ENCODE results near the gene CEP126. TPM values are rescaled to one million over a fixed set of nuclear protein-coding genes. Genes with fewer than 3 reads are reported as not detected.
"Not testable (repeated sequence)": the region's sequence is repeated elsewhere in the genome, so short reads cannot be mapped to it uniquely, and the experiment has no call there.

Gene CEP126
- total RNA-seq, 2 experiments from 2014 or later, result 1.1 to 1.8 TPM

DNA sequence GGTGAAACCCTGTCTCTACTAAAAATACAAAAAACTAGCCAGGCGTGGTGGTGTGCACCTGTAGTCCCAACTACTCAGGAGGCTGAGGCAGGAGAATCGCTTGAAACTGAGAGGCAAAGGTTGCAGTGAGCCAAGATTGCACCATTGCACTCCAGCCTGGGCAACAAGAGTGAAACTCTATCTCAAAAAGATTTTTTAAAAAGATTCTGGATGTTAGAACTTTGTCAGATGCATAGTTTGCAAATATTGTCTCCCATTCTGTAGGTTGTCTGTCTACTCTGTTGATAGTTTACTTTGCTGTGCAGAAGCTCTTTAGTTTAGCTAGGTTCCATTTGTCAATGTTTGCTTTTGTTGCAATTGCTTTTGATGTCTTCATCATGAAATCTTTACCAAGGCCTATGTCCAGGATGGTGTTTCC lies 79.3 kb downstream of the CEP126 start:
- H3K4me1 Mint-ChIP-seq (ENCODE audit: low read depth); POLR2A ChIA-PET: not testable (repeated sequence)

DNA sequence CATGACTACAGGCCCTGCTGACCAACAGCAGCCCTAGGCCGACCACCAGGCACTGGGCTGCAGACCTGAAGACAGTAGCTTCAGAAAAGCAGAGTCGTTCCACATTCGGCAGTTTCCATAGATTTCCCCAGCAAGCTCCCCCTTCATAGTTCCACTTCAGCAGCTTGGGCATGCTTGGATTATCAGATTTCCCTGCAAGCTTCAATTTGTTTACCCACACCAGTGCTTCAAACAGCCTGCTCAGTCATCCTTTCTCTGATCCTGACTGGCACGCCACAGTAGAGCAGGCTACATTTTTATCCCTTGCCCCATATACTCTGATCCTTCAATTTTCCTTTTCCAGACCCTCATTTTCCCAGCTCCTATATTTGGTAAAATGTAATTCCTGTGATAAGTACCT lies 81.3 kb downstream of the CEP126 start:
- Mint-ChIP-seq H3K9me3 (peaks cover 5% of the 10 kb centered on the region), H3K4me3 (no peak overlapping the region), H3K36me3 (peaks cover 8% of the 10 kb centered on the region), H3K27me3 (no peaks in the 10 kb centered on the region), H3K4me1 (ENCODE audit: low read depth) (no peaks in the 10 kb centered on the region), H3K27ac (no peak overlapping the region)
- ChIA-PET POLR2A (no interaction called here), CTCF (interaction anchor here (0.8 to 2.1 kb wide), 4 partner anchors 10 to 21 kb away, joined by 3 to 7 read pairs (median 3); no protein-coding TSS in a partner anchor)
- intact Hi-C loops (cut with micrococcal nuclease), result no loop called here
- no peak for DNase-seq

More for the DNA sequence above, 79.3 kb downstream of the CEP126 start:
- H3K27ac Mint-ChIP-seq; DNase-seq; intact Hi-C loops (cut with micrococcal nuclease); H3K9me3 Mint-ChIP-seq; H3K36me3 Mint-ChIP-seq; H3K27me3 Mint-ChIP-seq; CTCF ChIA-PET; H3K4me3 Mint-ChIP-seq: not testable (repeated sequence)

DNA sequence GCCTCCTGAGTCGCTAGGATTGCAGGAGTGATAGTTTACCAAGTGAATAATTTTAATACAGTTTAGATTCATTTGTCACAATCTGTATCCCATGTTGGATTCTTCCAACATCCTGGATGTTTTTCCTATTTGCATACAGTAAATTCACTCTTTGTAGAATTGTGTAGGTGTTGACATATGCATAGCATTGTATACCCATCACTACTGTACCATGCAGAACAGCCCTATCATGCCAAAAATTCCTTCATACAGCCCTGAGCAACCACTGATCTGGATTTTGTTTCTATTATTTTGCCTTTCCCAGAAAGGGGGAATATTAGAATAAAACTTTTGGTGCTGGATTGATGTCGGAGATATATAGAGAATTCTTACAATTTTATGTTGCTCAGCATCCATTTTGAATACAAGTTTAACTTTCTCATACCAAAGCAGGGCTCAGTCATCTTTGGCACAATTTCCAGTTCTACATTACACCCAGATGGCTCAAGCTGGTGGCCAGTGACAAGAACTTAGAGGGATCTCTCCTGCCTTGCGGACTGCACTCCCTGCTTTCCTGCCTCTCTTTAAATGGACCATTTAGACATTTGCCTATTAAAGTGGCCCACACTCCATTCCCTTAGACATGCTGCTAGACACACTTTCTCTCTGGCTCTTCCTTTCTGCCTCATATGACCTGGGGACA lies 87.0 kb downstream of the CEP126 start:
- ChIA-PET CTCF (no interaction called here), POLR2A (no interaction called here)
- peaks cover 6% of the 10 kb centered on the region for H3K4me1 Mint-ChIP-seq (ENCODE audit: low read depth)
- H3K36me3 Mint-ChIP-seq, result no peaks in the 10 kb centered on the region
- DNase-seq, result no peak
- no peaks in the 10 kb centered on the region for H3K9me3 Mint-ChIP-seq
- no peak overlapping the region for H3K27ac Mint-ChIP-seq
- intact Hi-C loops (cut with micrococcal nuclease), result no loop called here
- H3K27me3 Mint-ChIP-seq, result no peaks in the 10 kb centered on the region
- no peak overlapping the region for H3K4me3 Mint-ChIP-seq

DNA sequence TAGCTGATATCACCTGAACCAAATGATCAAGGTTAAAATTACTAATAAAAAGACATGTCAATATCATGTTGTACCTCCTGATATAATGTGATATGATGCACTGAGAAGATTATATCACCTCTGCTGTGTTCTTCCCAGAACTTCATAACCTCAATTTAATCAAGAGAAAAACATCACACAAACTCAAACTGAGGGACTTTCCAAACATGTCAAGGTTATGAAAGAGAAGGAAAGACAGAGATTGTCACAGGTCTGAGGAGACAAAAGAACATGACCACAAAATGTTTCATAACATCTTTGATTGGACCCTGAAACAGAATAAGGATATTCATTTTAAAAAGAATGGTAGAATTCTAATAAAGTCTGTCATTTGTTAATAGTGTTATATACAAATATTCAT lies 89.4 kb downstream of the CEP126 start:
- Mint-ChIP-seq H3K9me3 (no peaks in the 10 kb centered on the region), H3K4me1 (ENCODE audit: low read depth) (peaks cover 6% of the 10 kb centered on the region), H3K4me3 (no peak overlapping the region), H3K27ac (no peak overlapping the region), H3K36me3 (no peaks in the 10 kb centered on the region), H3K27me3 (no peaks in the 10 kb centered on the region)
- DNase-seq, result no peak
- intact Hi-C loops (cut with micrococcal nuclease), result no loop called here
- CTCF ChIA-PET, result interaction anchor here (0.8 to 9.8 kb wide), 2 partner anchors 139 to 143 kb away, joined by 4 to 195 read pairs; no protein-coding TSS in a partner anchor
- POLR2A ChIA-PET, result no interaction called here

DNA sequence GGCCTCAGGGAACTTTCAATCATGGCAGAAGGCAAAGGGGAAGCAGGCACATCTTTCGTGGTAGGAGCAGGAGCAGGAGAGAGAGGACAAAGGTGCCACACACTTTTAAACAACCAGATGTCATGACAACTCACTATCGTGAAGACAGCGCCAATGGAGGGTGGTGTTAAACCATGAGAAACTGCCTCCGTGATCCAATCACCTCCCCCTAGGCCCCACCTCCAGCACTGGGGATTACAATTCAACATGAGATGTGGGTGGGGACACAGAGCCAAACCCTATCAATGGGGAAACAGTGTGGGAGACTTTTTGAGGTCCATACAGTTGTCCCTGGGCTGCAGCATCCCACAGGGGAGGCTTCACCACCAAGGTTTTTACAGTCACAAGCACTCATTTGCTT lies 90.5 kb downstream of the CEP126 start:
- H3K27ac Mint-ChIP-seq, result no peak overlapping the region
- H3K4me1 Mint-ChIP-seq (ENCODE audit: low read depth), result peaks cover 6% of the 10 kb centered on the region
- H3K27me3 Mint-ChIP-seq, result peaks cover 5% of the 10 kb centered on the region
- ChIA-PET POLR2A (no interaction called here), CTCF (interaction anchor here (0.7 to 9.8 kb wide), 4 partner anchors 9 to 144 kb away, joined by 3 to 195 read pairs (median 4); no protein-coding TSS in a partner anchor)
- H3K9me3 Mint-ChIP-seq, result no peaks in the 10 kb centered on the region
- DNase-seq, result no peak
- H3K4me3 Mint-ChIP-seq, result no peak overlapping the region
- no peaks in the 10 kb centered on the region for H3K36me3 Mint-ChIP-seq
- intact Hi-C loops (cut with micrococcal nuclease), result loop anchor here (5.0 kb wide), 1 partner anchor 88 kb away; the partner anchor contains the start of genes ANGPTL5 and CEP126

DNA sequence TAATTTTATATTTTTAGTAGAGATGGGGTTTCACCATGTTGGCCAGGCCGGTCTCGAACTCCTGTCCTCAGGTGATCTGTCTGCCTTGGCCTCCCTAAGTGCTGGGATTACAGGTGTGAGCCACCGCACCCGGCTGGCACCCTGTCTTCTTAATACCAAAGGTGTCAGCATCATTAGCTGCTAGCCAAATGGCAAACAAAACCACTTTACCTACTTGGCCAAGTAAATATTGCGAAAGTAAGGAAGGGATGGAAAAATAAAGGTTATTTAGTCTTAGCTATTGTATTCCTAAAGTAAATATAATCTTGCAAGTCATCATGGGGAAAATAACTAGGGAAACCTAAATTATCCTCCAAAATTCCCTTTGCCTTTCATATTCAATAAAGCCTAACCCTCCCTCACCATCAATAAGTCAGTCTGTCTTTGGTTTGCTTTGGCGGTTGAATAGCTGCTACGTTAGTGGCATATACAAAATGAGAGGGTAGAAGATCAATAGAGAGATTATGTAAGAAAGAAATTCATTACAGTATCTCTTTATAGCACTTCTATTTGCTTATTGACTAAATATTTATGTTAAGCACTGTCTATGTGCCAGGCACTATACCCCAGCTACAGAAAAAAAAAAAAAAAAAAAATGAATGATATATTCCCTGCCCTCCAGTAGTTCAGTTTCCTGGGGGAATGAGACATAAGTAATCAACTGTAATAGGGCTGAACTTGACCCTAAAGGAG lies 92.2 kb downstream of the CEP126 start:
- Mint-ChIP-seq H3K9me3 (no peaks in the 10 kb centered on the region), H3K36me3 (no peaks in the 10 kb centered on the region), H3K27me3 (peaks cover 5% of the 10 kb centered on the region), H3K4me3 (no peak overlapping the region), H3K27ac (no peak overlapping the region), H3K4me1 (ENCODE audit: low read depth) (peaks cover 6% of the 10 kb centered on the region)
- POLR2A ChIA-PET, result no interaction called here
- intact Hi-C loops (cut with micrococcal nuclease), result loop anchor here (1.0 to 5.0 kb wide), 2 partner anchors 90 to 147 kb away; partner anchors contain the start of genes ANGPTL5 and CEP126
- no peak for DNase-seq
- CTCF ChIA-PET, result interaction anchor here (0.5 to 9.8 kb wide), 14 partner anchors 8 to 660 kb away, joined by 3 to 195 read pairs (median 3); no protein-coding TSS in a partner anchor

DNA sequence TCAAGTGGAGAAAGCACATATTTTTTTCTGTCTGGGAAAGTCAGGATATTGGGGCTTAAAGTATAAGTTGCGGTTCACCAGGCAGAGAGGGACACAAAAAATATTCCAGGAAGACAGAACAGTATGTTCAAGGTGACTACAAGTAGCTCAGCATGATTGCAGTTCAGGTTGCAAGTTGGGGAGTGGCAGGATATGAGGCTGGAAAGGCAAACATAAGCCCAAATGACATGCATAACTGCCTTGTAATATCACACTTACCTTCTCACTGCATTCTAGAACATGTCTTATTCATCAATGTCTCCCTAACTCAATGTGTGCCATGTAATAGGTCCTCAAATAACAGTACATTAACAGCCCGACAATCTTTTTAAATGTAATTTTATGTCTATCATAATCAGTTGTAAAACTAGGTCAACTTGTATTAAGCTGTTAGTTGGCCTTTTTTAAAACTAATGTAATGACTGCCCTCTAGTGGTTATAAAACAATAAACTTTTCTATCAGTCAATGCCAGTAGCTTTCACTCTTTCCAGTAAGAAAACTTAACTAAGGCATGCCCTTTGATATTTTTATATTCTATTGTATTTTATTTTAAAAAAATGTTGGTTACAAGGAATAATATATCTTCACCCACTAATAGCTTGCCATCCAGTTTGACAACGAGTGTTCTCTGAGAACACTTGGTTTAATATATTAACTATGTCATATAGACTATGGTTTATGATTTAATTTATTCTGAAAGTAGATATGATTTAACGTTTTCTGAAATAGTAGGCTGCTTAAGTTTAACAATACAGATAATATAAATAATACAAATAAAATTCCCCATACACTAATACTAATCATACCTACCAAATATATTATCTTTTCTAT lies 93.0 kb downstream of the CEP126 start:
- H3K27ac Mint-ChIP-seq, result no peak overlapping the region
- intact Hi-C loops (cut with micrococcal nuclease), result loop anchor here (1.0 to 5.0 kb wide), 2 partner anchors 91 to 148 kb away; partner anchors contain the start of genes ANGPTL5 and CEP126
- DNase-seq, result no peak
- CTCF ChIA-PET, result interaction anchor here (0.5 to 9.8 kb wide), 25 partner anchors 9 to 659 kb away, joined by 3 to 195 read pairs (median 4); partner anchors contain the start of gene CEP126
- H3K36me3 Mint-ChIP-seq, result no peaks in the 10 kb centered on the region
- no peak overlapping the region for H3K4me3 Mint-ChIP-seq
- H3K4me1 Mint-ChIP-seq (ENCODE audit: low read depth), result peaks cover 8% of the 10 kb centered on the region
- POLR2A ChIA-PET, result no interaction called here
- H3K9me3 Mint-ChIP-seq, result no peaks in the 10 kb centered on the region
- H3K27me3 Mint-ChIP-seq, result peaks cover 8% of the 10 kb centered on the region

DNA sequence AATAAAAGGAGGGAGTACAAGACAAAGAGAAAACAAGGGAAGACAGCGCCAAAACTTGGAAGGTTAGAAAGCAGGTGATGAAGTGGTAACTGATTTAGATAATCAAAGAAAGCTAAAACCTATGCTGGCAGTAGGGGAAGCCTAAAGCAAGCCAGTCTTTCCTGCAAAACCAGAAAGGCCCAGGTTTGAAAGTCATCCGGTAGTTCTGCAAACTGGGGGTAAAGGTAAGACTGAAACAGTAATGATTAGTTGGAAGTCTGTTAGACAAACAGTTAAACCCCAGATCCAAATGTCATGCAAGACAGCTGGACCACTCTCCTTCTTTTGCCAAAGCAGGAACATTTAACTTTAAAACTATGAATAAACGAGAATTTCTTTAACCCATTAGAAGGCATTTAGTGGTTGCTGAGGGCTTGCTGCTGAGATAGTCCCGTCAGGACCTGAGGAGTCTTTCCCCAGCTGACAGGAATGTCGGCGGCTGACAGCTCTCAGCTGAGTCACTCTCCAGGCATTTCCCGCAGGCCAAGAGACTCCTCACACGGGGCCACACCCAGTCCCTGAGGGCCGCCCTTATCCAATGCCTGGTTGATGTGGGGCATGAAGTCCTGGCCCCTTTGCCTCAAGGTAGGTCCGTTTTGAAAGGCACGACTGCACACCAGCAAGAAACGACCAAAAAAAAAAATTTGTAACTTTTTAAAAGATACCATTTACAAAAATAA lies 96.1 kb downstream of the CEP126 start:
- H3K27me3 Mint-ChIP-seq, result peaks cover 12% of the 10 kb centered on the region
- no peaks in the 10 kb centered on the region for H3K36me3 Mint-ChIP-seq
- H3K4me1 Mint-ChIP-seq (ENCODE audit: low read depth), result peaks cover 3% of the 10 kb centered on the region
- intact Hi-C loops (cut with micrococcal nuclease), result no loop called here
- no peak overlapping the region for H3K4me3 Mint-ChIP-seq
- ChIA-PET CTCF (interaction anchor here (9.8 kb wide), 1 partner anchor 149 kb away, joined by 195 read pairs; no protein-coding TSS in a partner anchor), POLR2A (no interaction called here)
- H3K27ac Mint-ChIP-seq, result no peak overlapping the region
- no peaks in the 10 kb centered on the region for H3K9me3 Mint-ChIP-seq
- no peak for DNase-seq

DNA sequence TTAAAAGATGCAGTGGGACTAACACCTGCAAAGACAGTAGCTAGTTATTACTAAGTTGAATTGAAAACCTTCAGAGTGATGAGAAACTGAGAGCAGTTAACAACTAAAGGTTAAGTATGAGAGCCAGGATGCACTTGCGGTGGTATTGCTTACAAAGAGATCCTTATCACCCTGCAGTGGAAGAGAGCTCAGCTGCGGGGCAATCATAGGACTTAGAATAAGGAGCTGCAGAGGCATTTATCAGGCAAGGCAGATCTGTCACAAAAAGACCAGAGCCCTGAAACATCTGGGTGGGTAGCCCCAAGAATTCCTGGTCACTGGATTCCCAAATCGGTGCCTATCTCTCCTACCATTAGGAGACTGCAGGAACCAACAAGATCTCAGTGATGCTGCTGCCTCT lies 98.1 kb downstream of the CEP126 start:
- Mint-ChIP-seq H3K27me3 (peaks cover 12% of the 10 kb centered on the region), H3K4me1 (ENCODE audit: low read depth) (peaks cover 3% of the 10 kb centered on the region), H3K9me3 (no peaks in the 10 kb centered on the region), H3K4me3 (no peak overlapping the region), H3K27ac (no peak overlapping the region), H3K36me3 (no peaks in the 10 kb centered on the region)
- DNase-seq, result no peak
- intact Hi-C loops (cut with micrococcal nuclease), result no loop called here
- ChIA-PET POLR2A (no interaction called here), CTCF (interaction anchor here (0.7 to 9.8 kb wide), 2 partner anchors 98 to 151 kb away, joined by 3 to 195 read pairs; partner anchors contain the start of gene CEP126)

DNA sequence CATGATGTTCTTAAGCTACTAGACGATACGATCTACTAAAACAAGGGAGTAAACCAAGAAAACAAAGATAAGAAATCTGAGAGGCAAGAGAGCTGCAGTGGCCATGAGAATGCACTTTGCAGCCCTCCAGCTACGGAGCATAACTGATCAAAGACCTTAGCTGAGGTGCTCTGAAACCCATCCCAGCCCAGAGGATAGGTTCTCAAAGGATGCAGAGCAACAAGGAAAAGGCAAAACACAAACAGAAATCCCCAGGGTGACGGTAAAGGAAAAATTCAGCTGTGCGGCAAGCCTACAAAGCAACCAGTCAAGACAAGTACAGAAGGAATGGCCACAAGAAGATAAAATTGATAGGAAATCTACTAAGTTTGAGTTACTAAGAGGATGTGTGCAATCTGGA lies 99.9 kb downstream of the CEP126 start:
- no peak for DNase-seq
- H3K27ac Mint-ChIP-seq, result no peak overlapping the region
- no peak overlapping the region for H3K4me3 Mint-ChIP-seq
- ChIA-PET CTCF (no interaction called here), POLR2A (no interaction called here)
- H3K9me3 Mint-ChIP-seq, result no peaks in the 10 kb centered on the region
- H3K36me3 Mint-ChIP-seq, result no peaks in the 10 kb centered on the region
- peaks cover 3% of the 10 kb centered on the region for H3K4me1 Mint-ChIP-seq (ENCODE audit: low read depth)
- intact Hi-C loops (cut with micrococcal nuclease), result no loop called here
- H3K27me3 Mint-ChIP-seq, result peaks cover 10% of the 10 kb centered on the region

DNA sequence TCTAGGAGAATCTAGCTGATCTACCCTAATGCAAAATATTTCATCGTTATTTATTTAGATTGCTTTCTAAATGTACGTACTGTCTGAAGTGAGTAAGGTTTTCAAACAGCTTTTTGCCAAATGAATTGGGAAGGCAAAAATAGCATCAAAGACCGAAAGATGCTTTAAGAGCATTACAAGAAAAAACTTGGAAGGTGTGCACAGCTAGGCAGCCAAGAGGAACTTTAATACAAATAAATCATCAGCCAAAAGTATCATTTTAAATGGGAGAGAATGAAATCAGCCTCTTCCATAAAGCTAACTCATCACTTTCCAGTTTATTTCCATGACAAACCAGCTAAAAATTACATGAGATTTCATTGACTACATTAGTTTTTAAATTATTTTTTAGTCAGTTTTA lies 102.2 kb downstream of the CEP126 start:
- no peak overlapping the region for H3K27ac Mint-ChIP-seq
- no peak overlapping the region for H3K4me3 Mint-ChIP-seq
- intact Hi-C loops (cut with micrococcal nuclease), result no loop called here
- peaks cover 3% of the 10 kb centered on the region for H3K4me1 Mint-ChIP-seq (ENCODE audit: low read depth)
- ChIA-PET POLR2A (no interaction called here), CTCF (interaction anchor here (1.2 to 2.7 kb wide), 2 partner anchors 10 to 21 kb away, joined by 3 to 15 read pairs; no protein-coding TSS in a partner anchor)
- no peaks in the 10 kb centered on the region for H3K9me3 Mint-ChIP-seq
- peaks cover 7% of the 10 kb centered on the region for H3K27me3 Mint-ChIP-seq
- H3K36me3 Mint-ChIP-seq, result no peaks in the 10 kb centered on the region
- DNase-seq, result no peak
